Endodermal cell (in vitro differentiated cells): ENCODE results near the gene FAT1. TPM values are rescaled to one million over a fixed set of nuclear protein-coding genes. Genes with fewer than 3 reads are reported as not detected.

ENCODE experiments used
- DNase-seq: peaks from one replicate; pipeline ENCODE4 v3.0.0-alpha.2; 2017
- H3K27ac ChIP-seq: 2 replicates; pipeline ENCODE4 v1.5.1; 2013; ENCODE audit warnings: mild to moderate bottlenecking, low read depth, low read length, moderate library complexity
- H3K27me3 ChIP-seq: 2 replicates; pipeline ENCODE4 v1.6.1; 2013; ENCODE audit warnings: mild to moderate bottlenecking, low read length, moderate library complexity; ENCODE audit not compliant: insufficient read depth, control insufficient read depth, poor library complexity, severe bottlenecking
- H3K36me3 ChIP-seq: 2 replicates; pipeline ENCODE4 v1.7.0; 2013; ENCODE audit warnings: mild to moderate bottlenecking, low read length, moderate library complexity; ENCODE audit not compliant: control insufficient read depth, insufficient read depth
- H3K4me1 ChIP-seq: one replicate; pipeline ENCODE4 v1.7.0; 2013; ENCODE audit warnings: low read length; ENCODE audit not compliant: control insufficient read depth, insufficient read depth
- H3K4me3 ChIP-seq: 2 replicates; pipeline ENCODE4 v1.5.1; 2013; ENCODE audit warnings: mild to moderate bottlenecking, low read length, moderate library complexity
- H3K9ac ChIP-seq: 2 replicates; pipeline ENCODE4 v1.6.1; 2013; ENCODE audit warnings: mild to moderate bottlenecking, low read length, moderate library complexity; ENCODE audit not compliant: poor library complexity, severe bottlenecking; ENCODE audit errors: extremely low read depth
- H3K9me3 ChIP-seq: 2 replicates; pipeline ENCODE4 v1.6.1; 2013; ENCODE audit warnings: mild to moderate bottlenecking, low read length, moderate library complexity; ENCODE audit not compliant: control insufficient read depth
- H3K27ac Mint-ChIP-seq: 2 replicates; pipeline ENCODE4 v1.8.0; 2020; ENCODE audit warnings: mixed read lengths
- H3K27me3 Mint-ChIP-seq: 2 replicates; pipeline ENCODE4 v1.8.0; 2021; ENCODE audit warnings: mild to moderate bottlenecking, mixed read lengths; ENCODE audit not compliant: insufficient read depth
- H3K36me3 Mint-ChIP-seq: 2 replicates; pipeline ENCODE4 v1.8.0; 2020; ENCODE audit warnings: low read depth, mixed read lengths
- H3K4me1 Mint-ChIP-seq: 2 replicates; pipeline ENCODE4 v1.8.0; 2020; ENCODE audit warnings: mixed read lengths
- H3K4me3 Mint-ChIP-seq: 2 replicates; pipeline ENCODE4 v1.8.0; 2020; ENCODE audit warnings: mild to moderate bottlenecking, moderate library complexity, mixed read lengths
- H3K9me3 Mint-ChIP-seq: 2 replicates; pipeline ENCODE4 v1.8.0; 2020; ENCODE audit warnings: mild to moderate bottlenecking, mixed read lengths
- WGBS, 2 experiments: methylation state at CpG; one replicate each; pipeline versions ENCODE4 v1.1.5 to v1.1.7; 2013; ENCODE audit warnings: missing lambda C conversion rate in 2 of 2, mixed read lengths in 1 of 2; ENCODE audit not compliant: insufficient coverage in 1 of 2, insufficient read length in 1 of 2; 5-methylcytosine and 5-hydroxymethylcytosine counted together
- total RNA-seq, 2 donors: library from RNA; stranded (reverse); fragmentation: NEBNext Ultra II Directional in 1 of 2; extraction: Animal tissue kit (Norgen Biotek cat#: 25700) in 1 of 2; gene quantifications; 2 replicates in 1 of 2; 3 replicates in 1 of 2; pipeline ENCODE4 v1.2.1, GENCODE V29; 2021
- TF ChIP-seq, protein P1 (sequence below): fragments of 200-600 bp; sonication (generic); conservative IDR thresholded peaks from 2 replicates; pipeline ENCODE4 v1.5.0; 2021; ENCODE audit warnings: antibody characterized with exemption, mild to moderate bottlenecking

FAT1 gene
- total RNA-seq, 2 donors from 2014 or later = 66.6 to 77.8 TPM

DNA sequence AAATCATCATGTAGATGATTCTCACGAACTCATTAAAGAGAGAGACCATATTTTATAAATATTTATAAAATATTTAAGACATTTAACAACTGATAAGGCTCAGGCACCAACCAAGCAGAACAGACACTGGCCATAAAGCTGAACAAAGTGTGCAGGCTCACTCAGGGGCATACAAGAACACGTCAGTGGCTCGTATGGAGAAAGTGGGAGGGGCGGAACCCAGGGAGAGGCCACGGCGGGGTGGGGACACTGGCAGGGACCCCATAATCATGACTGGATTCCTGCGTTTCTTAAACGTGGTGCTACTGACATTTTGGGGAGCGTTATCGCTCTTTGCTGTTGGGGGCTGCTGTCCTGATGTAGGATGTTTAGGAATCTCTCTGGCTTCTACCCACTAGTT lies 31.3 kb upstream of the FAT1 start:
- no peaks in the 10 kb centered on the region for H3K4me1 ChIP-seq
- Mint-ChIP-seq H3K36me3 (no peaks in the 10 kb centered on the region), H3K27ac (no peak overlapping the region), H3K27me3 (peaks cover 2% of the 10 kb centered on the region), H3K9me3 (no peaks in the 10 kb centered on the region), H3K4me3 (no peak overlapping the region), H3K4me1 (no peaks in the 10 kb centered on the region)
- no peak overlapping the region for H3K9ac ChIP-seq
- H3K9me3 ChIP-seq = no peaks in the 10 kb centered on the region
- H3K27me3 ChIP-seq = no peaks in the 10 kb centered on the region
- H3K4me3 ChIP-seq = no peak overlapping the region
- no peak for DNase-seq
- 88 to 91% methylated on average over 5 to 9 of the region's 10 CpGs for WGBS, 2 experiments
- TF ChIP-seq, protein P1, sequence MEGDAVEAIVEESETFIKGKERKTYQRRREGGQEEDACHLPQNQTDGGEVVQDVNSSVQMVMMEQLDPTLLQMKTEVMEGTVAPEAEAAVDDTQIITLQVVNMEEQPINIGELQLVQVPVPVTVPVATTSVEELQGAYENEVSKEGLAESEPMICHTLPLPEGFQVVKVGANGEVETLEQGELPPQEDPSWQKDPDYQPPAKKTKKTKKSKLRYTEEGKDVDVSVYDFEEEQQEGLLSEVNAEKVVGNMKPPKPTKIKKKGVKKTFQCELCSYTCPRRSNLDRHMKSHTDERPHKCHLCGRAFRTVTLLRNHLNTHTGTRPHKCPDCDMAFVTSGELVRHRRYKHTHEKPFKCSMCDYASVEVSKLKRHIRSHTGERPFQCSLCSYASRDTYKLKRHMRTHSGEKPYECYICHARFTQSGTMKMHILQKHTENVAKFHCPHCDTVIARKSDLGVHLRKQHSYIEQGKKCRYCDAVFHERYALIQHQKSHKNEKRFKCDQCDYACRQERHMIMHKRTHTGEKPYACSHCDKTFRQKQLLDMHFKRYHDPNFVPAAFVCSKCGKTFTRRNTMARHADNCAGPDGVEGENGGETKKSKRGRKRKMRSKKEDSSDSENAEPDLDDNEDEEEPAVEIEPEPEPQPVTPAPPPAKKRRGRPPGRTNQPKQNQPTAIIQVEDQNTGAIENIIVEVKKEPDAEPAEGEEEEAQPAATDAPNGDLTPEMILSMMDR = no peak
- H3K36me3 ChIP-seq = no peaks in the 10 kb centered on the region
- H3K27ac ChIP-seq = no peak overlapping the region

DNA sequence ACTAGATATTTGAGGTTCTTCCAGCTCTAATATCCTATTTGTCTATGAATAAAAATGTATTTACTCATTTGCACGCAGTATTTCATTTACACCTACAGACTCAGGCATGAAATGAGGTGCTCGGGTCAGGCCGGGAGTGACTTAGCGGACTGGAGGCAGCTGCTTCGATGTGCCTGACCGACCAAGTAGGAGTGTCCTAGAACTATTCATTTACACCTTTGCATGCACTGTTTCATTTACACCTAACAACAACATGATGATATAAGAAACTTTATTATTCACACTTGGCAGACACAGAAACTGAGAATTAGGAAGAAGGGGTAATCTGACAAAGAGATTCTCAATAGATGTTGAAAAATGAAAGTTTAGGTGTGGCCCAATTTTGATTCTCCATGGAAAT lies 28.7 kb upstream of the FAT1 start:
- H3K4me3 ChIP-seq = no peak overlapping the region
- no peak overlapping the region for H3K27ac ChIP-seq
- no peaks in the 10 kb centered on the region for H3K36me3 Mint-ChIP-seq
- no peak for DNase-seq
- H3K4me3 Mint-ChIP-seq = no peak overlapping the region
- H3K9me3 ChIP-seq = no peaks in the 10 kb centered on the region
- H3K4me1 ChIP-seq = no peaks in the 10 kb centered on the region
- H3K27me3 Mint-ChIP-seq = peaks cover 2% of the 10 kb centered on the region
- H3K9ac ChIP-seq = no peak overlapping the region
- no peaks in the 10 kb centered on the region for H3K36me3 ChIP-seq
- TF ChIP-seq, protein P1 = no peak
- no peak overlapping the region for H3K27ac Mint-ChIP-seq
- H3K27me3 ChIP-seq = no peaks in the 10 kb centered on the region
- no peaks in the 10 kb centered on the region for H3K4me1 Mint-ChIP-seq
- no peaks in the 10 kb centered on the region for H3K9me3 Mint-ChIP-seq
- 94 to 95% methylated on average over 5 to 6 of the region's 6 CpGs for WGBS, 2 experiments

DNA sequence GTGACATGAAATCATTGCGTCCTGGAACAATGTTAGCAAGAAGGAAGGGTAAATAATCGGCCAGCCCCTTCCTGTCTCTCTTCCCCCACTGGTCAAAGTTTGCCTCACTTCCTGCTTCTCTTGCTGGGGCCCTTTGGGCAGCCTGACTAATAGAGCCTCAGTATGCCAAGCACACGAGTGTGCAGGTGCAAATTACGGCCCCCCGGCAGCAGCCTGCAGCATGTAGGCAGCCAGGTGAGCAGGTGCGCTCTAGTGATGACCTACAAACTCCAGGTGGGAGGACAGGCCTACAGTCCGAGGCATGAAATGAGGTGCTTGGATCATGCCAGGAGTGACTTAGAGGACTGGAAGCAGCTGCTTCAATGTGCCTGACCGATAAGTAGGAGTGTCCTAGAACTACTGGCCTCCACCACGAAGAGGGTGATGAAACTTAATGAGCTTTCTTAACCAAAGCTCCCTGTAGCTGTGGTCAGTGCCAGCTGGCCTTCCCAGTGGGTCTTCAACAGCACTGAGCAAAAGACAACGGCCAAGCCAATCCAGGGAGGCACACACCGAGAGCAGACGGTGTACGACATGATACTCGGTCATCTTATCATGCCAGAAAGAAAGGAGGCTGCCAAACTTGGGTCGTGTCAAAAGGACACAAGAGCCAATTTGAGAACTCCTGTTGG lies 26.1 kb upstream of the FAT1 start:
- Histone ChIP-seq H3K4me1 (no peaks in the 10 kb centered on the region), H3K27ac (no peak overlapping the region), H3K36me3 (no peaks in the 10 kb centered on the region), H3K9me3 (no peaks in the 10 kb centered on the region), H3K27me3 (no peaks in the 10 kb centered on the region), H3K9ac (no peak overlapping the region), H3K4me3 (no peak overlapping the region)
- no peaks in the 10 kb centered on the region for H3K4me1 Mint-ChIP-seq
- H3K27ac Mint-ChIP-seq = no peak overlapping the region
- TF ChIP-seq, protein P1 = no peak
- DNase-seq = no peak
- H3K36me3 Mint-ChIP-seq = no peaks in the 10 kb centered on the region
- H3K27me3 Mint-ChIP-seq = peaks cover 2% of the 10 kb centered on the region
- 91 to 94% methylated on average over 12 to 15 of the region's 15 CpGs for WGBS, 2 experiments
- H3K9me3 Mint-ChIP-seq = no peaks in the 10 kb centered on the region
- H3K4me3 Mint-ChIP-seq = no peak overlapping the region
